Upper lobe of right lung (tissue), 1 donor: ENCODE data around the gene MAML2. TPM values are rescaled to one million over a fixed set of nuclear protein-coding genes. Genes with fewer than 3 reads are reported as not detected.
A peak's percentile ranks its signal among the peaks of the same experiment; 100 is the strongest.

Experiments
- ATAC-seq: fragments of 200-7000 bp; cut with Tn5 transposase; one replicate; pipeline ENCODE4 v1.9.1; 2020; ENCODE audit warnings: mild to moderate bottlenecking, moderate library complexity
- DNase-seq: peaks from one replicate; pipeline ENCODE4 v3.0.0-alpha.2; 2020
- H3K27ac ChIP-seq: fragments of 200-600 bp; one replicate; pipeline ENCODE4 v1.8.0; 2022
- H3K27me3 ChIP-seq: fragments of 200-600 bp; one replicate; pipeline ENCODE4 v1.8.0; 2022; ENCODE audit warnings: mild to moderate bottlenecking
- H3K36me3 ChIP-seq: fragments of 200-600 bp; one replicate; pipeline ENCODE4 v1.8.0; 2022
- H3K4me1 ChIP-seq: fragments of 200-600 bp; one replicate; pipeline ENCODE4 v1.8.0; 2022
- H3K4me3 ChIP-seq: fragments of 200-600 bp; one replicate; pipeline ENCODE4 v1.8.0; 2022; ENCODE audit warnings: mild to moderate bottlenecking
- H3K9me3 ChIP-seq: fragments of 200-600 bp; one replicate; pipeline ENCODE4 v1.8.0; 2022
- intact Hi-C: fragments of 100-400 bp; cut with DNase I; formaldehyde crosslinking; loops from one replicate; pipeline ENCODE4 v1.11.0; 2022
- total RNA-seq: library from RNA; stranded (reverse); fragmentation: NEBNext Ultra II Directional; extraction: Animal tissue kit (Norgen Biotek cat#: 25700); gene quantifications from one replicate; pipeline ENCODE4 v1.2.1, GENCODE V29; 2021
- TF ChIP-seq, protein P1 (sequence below): fragments of 200-600 bp; IDR thresholded peaks from one replicate; pipeline ENCODE4 v1.8.0; 2022; ENCODE audit warnings: antibody characterized with exemption
- donor health status: DM: no; HTN: yes; CAD: no; lungs with severe emphysema.

Gene MAML2
- total RNA-seq, 1 donor from 2014 or later: 27.5 TPM

DNA sequence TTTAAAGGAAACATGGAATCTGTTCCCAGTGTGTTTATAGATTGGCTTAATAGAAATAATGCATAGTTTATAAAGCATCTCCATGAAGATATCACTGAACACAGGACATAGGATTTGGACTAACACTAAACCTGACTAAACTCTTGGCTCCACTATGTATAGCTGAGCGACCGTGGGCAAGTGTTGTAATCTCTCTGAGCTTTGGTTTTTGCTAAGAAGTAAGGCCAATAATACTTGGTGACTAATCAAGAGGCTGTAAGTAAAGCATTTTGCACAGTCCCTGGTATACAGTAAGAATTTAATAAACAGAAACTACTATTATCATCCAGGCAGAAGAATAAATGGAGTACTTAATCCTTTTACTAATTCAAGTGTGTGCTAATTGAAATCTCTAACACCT lies 293.6 kb downstream of the MAML2 start:
- DNase-seq: no peak
- TF ChIP-seq, protein P1, sequence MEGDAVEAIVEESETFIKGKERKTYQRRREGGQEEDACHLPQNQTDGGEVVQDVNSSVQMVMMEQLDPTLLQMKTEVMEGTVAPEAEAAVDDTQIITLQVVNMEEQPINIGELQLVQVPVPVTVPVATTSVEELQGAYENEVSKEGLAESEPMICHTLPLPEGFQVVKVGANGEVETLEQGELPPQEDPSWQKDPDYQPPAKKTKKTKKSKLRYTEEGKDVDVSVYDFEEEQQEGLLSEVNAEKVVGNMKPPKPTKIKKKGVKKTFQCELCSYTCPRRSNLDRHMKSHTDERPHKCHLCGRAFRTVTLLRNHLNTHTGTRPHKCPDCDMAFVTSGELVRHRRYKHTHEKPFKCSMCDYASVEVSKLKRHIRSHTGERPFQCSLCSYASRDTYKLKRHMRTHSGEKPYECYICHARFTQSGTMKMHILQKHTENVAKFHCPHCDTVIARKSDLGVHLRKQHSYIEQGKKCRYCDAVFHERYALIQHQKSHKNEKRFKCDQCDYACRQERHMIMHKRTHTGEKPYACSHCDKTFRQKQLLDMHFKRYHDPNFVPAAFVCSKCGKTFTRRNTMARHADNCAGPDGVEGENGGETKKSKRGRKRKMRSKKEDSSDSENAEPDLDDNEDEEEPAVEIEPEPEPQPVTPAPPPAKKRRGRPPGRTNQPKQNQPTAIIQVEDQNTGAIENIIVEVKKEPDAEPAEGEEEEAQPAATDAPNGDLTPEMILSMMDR: no peak
- Histone ChIP-seq H3K4me1 (peaks cover 21% of the 10 kb centered on the region), H3K27me3 (no peaks in the 10 kb centered on the region), H3K4me3 (no peak overlapping the region), H3K27ac (no peak overlapping the region), H3K36me3 (no peaks in the 10 kb centered on the region), H3K9me3 (no peaks in the 10 kb centered on the region)
- intact Hi-C loops: no loop called here
- no peak for ATAC-seq

DNA sequence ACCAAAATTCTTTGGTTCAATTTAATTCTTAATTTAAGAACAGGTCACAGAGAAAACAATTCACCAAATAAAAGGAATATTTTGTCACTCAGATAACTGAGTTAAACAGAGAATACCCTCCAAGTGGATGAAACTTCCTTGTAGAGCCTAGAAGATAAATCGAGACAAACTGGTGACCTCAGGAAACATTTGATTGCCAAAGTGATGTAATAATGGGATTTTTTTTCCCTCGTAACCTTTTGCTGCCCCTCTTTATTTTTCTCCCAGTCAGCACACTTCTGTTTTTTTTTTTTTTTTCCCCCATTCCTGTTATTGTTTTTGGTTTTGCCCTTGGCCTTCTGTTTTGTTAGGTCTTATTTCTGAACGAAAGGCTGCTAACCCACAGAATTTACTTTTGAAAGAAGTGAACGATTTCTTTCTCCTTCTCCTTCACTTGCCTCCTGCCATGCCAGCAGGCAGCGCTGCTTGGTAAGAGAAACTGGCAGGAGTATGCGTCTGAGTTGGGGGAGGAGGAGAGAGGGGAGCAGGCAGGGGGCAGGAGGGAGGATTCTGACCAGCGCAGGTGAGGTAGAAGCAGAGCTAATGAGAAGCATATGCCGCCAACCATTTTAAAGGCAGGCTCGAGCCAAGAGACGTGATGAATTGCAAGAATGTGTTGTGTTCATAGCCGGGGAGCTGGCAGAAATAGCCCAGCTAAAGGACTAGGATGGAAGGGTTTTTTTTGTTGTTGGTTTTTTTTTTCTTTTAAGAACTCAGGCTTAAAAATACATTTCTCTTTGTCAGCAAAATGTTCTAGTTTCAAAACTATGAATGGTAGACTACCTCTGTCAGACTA lies 297.2 kb downstream of the MAML2 start:
- ATAC-seq: peak; percentile 58
- no peak for DNase-seq
- H3K27me3 ChIP-seq: no peaks in the 10 kb centered on the region
- H3K27ac ChIP-seq: no peak overlapping the region
- peaks cover 15% of the 10 kb centered on the region for H3K4me1 ChIP-seq
- H3K4me3 ChIP-seq: peak overlapping the region; percentile 8
- TF ChIP-seq, protein P1: peak; percentile 10
- no peaks in the 10 kb centered on the region for H3K36me3 ChIP-seq
- no peaks in the 10 kb centered on the region for H3K9me3 ChIP-seq
- intact Hi-C loops: no loop called here

DNA sequence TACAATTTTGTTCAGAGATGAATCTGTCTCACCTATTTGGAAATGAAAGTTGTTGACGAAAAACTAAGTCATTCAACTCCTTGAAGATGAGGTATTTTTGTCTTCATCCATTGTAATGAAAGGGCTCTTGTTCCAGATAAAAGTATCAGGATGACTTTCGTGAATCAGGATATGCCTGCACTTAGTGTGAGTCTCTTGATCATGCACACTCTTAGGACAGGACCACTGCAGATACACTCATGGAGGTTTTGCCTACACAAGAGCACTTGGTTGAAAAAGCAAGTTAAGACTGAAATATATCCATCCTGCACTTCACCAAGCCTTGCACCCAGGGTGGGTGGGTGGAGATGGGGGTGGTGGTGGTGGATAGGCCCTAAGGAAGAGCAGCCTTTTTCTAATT lies 298.2 kb downstream of the MAML2 start:
- intact Hi-C loops: no loop called here
- TF ChIP-seq, protein P1: no peak
- no peak overlapping the region for H3K4me3 ChIP-seq

DNA sequence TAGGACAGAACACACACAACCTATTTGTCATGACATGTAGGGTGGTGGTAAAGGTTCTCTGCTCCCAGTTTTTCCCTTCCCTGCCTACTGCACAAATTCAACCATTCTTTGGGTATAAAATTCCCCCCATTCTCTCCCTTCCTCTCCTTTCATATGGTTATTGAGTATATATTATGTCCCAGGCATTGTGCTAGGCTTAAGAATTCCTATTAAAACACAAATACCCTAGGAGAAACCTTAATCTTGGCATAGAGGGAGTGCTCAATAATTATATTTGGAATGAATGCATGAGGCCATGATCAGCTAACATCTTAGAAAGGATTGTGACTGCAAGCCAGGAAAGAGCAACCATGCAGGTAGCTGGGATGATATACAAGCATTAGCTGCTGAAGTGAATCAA lies 298.7 kb downstream of the MAML2 start:
- no peaks in the 10 kb centered on the region for H3K36me3 ChIP-seq
- no peak overlapping the region for H3K4me3 ChIP-seq
- H3K9me3 ChIP-seq: no peaks in the 10 kb centered on the region
- TF ChIP-seq, protein P1: no peak
- no peaks in the 10 kb centered on the region for H3K27me3 ChIP-seq
- DNase-seq (no peak), ATAC-seq (no peak)
- no peak overlapping the region for H3K27ac ChIP-seq
- intact Hi-C loops: no loop called here
- H3K4me1 ChIP-seq: peaks cover 15% of the 10 kb centered on the region

More for the DNA sequence above, 298.2 kb downstream of the MAML2 start:
- H3K27me3 ChIP-seq: no peaks in the 10 kb centered on the region
- no peaks in the 10 kb centered on the region for H3K36me3 ChIP-seq
- DNase-seq (no peak), ATAC-seq (no peak)
- H3K9me3 ChIP-seq: no peaks in the 10 kb centered on the region
- H3K4me1 ChIP-seq: peaks cover 15% of the 10 kb centered on the region
- no peak overlapping the region for H3K27ac ChIP-seq

DNA sequence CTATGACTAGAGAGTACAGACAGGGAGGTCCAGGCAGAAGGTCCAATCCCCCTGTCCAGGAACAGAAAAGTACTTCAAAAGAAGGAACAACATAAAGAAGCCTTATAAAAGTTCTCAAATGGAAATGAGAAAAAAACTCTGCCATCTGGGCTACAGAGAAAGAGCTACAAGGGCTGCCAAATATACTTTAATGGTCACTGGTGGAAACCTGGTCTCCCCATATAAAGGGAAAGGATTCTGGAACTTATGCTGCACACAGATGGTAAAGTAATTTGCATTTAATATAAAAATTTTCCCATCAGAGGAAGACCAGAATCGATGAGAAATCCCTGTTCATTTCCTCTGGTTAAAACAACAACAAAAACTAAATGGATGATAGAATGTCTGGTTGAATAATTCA lies 299.7 kb downstream of the MAML2 start:
- TF ChIP-seq, protein P1: no peak
- DNase-seq (no peak), ATAC-seq (no peak)
- Histone ChIP-seq H3K36me3 (no peaks in the 10 kb centered on the region), H3K9me3 (no peaks in the 10 kb centered on the region), H3K27me3 (no peaks in the 10 kb centered on the region), H3K4me1 (peaks cover 10% of the 10 kb centered on the region), H3K27ac (no peak overlapping the region), H3K4me3 (no peak overlapping the region)
- intact Hi-C loops: no loop called here
